Measurements from ENCODE around the gene PEX10. TPM values are rescaled to one million over a fixed set of nuclear protein-coding genes. Genes with fewer than 3 reads are reported as not detected.

Gene PEX10
- total and polyA plus RNA-seq, 10 of the 15 experiments (the other 5 are each of a cell fraction or from before 2014, with no cell fraction given), result 0.24 to 24.9 (median 16.8) TPM; not detected in 1

DNA sequence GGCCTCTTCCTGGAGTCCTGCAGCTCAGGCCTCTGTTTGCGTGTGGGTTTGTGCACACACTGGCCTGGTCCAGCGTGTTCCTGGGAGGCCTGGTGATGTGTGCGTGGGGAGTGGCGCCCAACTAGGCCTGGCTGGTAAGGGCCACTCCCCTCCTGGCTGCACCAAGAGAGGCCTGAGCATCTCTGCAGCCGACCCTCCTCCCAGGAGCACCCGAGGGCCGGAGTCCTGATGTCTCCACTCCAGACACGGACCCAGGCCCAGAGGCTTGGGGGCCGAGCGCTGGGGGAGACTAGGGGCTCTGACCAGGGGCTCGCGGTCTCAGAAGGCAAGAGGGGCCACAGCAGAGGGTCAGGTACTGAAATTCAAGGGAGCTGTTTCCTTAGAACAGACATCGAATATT lies 54.3 kb downstream of the PEX10 start:
- Histone ChIP-seq H3K9me3 (replicated peaks; ENCODE audit: control insufficient read depth, insufficient read depth, low read length) (no peaks in the 10 kb centered on the region), H3K4me1 (ENCODE audit: control insufficient read depth, insufficient read depth, low read length) (no peaks in the 10 kb centered on the region), H4K20me1 (ENCODE audit: control insufficient read depth, insufficient read depth) (no peaks in the 10 kb centered on the region), H3K4me2 (ENCODE audit: control insufficient read depth, insufficient read depth) (no peak overlapping the region), H3K27ac (ENCODE audit: control insufficient read depth, insufficient read depth) (no peak overlapping the region), H3K36me3 (ENCODE audit: control insufficient read depth in 2 of 2, insufficient read depth in 2 of 2, low read length in 1 of 2) (no peaks in the 10 kb centered on the region), H3K9ac (ENCODE audit: control insufficient read depth, insufficient read depth, low read length) (no peak overlapping the region), H3K4me3 (no peak overlapping the region), H2AFZ (ENCODE audit: control insufficient read depth, low read depth, low read length) (no peak overlapping the region), H3K79me2 (ENCODE audit: control insufficient read depth, insufficient read depth, low read length) (no peaks in the 10 kb centered on the region), H3K27me3 (replicated peaks in 1 of 2; ENCODE audit: control insufficient read depth in 2 of 2, insufficient read depth in 2 of 2, low read length in 1 of 2) (no peaks in the 10 kb centered on the region; a peak in 1 of 4 replicates)
- intact Hi-C loops (cut with micrococcal nuclease; ENCODE audit: unreplicated experiment) (no loop called here), in situ Hi-C loops (cut with MboI) (no loop called here)
- FAIRE-seq (no peak), DNase-seq (ENCODE audit: low read depth, low spot score) (no peak), ATAC-seq (no peak)
- 57% methylated on average over 9 of the region's 13 CpGs for WGBS (ENCODE audit: insufficient coverage, insufficient replicate concordance, low lambda C conversion rate, missing lambda C conversion rate)
- TF ChIP-seq SPI1 (IDR thresholded peaks at IDR 0.05; ENCODE audit: borderline replicate concordance, insufficient read depth, low read depth, low read length), result no peak
- TF ChIP-seq ASH2L (IDR thresholded peaks at IDR 0.05; ENCODE audit: borderline replicate concordance, low read depth), result no peak
- TF ChIP-seq NR2F1 (conservative IDR thresholded peaks at IDR 0.05), result no peak
- no peak for TF ChIP-seq ZNF217 (IDR thresholded peaks at IDR 0.05)
- TF ChIP-seq BCL11A (IDR thresholded peaks at IDR 0.05; ENCODE audit: low read depth, low read length), result no peak
- TF ChIP-seq CBFB (IDR thresholded peaks at IDR 0.05; ENCODE audit: low read depth), result no peak
- no peak for TF ChIP-seq ZNF207 (IDR thresholded peaks at IDR 0.05; ENCODE audit: borderline replicate concordance)
- TF ChIP-seq, protein P1, sequence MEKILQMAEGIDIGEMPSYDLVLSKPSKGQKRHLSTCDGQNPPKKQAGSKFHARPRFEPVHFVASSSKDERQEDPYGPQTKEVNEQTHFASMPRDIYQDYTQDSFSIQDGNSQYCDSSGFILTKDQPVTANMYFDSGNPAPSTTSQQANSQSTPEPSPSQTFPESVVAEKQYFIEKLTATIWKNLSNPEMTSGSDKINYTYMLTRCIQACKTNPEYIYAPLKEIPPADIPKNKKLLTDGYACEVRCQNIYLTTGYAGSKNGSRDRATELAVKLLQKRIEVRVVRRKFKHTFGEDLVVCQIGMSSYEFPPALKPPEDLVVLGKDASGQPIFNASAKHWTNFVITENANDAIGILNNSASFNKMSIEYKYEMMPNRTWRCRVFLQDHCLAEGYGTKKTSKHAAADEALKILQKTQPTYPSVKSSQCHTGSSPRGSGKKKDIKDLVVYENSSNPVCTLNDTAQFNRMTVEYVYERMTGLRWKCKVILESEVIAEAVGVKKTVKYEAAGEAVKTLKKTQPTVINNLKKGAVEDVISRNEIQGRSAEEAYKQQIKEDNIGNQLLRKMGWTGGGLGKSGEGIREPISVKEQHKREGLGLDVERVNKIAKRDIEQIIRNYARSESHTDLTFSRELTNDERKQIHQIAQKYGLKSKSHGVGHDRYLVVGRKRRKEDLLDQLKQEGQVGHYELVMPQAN (conservative IDR thresholded peaks at IDR 0.05), result no peak
- TF ChIP-seq POU2F2 (IDR thresholded peaks at IDR 0.05; ENCODE audit: borderline replicate concordance, low read depth, low read length), result no peak
- no peak for TF ChIP-seq ETV6 (conservative IDR thresholded peaks at IDR 0.05 in 1 of 2, IDR thresholded peaks at IDR 0.05 in 1 of 2; ENCODE audit: borderline replicate concordance in 1 of 2, low read depth in 1 of 2)
- no peak for TF ChIP-seq EED (IDR thresholded peaks at IDR 0.05; ENCODE audit: low read depth)
- TF ChIP-seq CHD2 (IDR thresholded peaks at IDR 0.05; ENCODE audit: borderline replicate concordance, low read depth, low read length), result no peak
- TF ChIP-seq, protein P2, sequence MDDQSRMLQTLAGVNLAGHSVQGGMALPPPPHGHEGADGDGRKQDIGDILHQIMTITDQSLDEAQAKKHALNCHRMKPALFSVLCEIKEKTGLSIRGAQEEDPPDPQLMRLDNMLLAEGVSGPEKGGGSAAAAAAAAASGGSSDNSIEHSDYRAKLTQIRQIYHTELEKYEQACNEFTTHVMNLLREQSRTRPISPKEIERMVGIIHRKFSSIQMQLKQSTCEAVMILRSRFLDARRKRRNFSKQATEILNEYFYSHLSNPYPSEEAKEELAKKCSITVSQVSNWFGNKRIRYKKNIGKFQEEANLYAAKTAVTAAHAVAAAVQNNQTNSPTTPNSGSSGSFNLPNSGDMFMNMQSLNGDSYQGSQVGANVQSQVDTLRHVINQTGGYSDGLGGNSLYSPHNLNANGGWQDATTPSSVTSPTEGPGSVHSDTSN (IDR thresholded peaks at IDR 0.05; ENCODE audit: insufficient replicate concordance, low read depth, low read length), result no peak
- RAD21 ChIA-PET (ENCODE audit: unreplicated experiment), result no interaction called here
- SMC1A ChIA-PET (ENCODE audit: uncharacterized antibody, unreplicated experiment), result interaction anchor here (1.5 kb wide), 1 partner anchor 163 kb away, joined by 4 read pairs; the partner anchor contains the start of gene FAAP20
- POLR2A ChIA-PET, result no interaction called here
- BruUV-seq (replicated peaks), result no TSS peak
- CTCF ChIA-PET, result no interaction called here
